H9 (cell line): ENCODE results near the gene SLC4A1. TPM values are rescaled to one million over a fixed set of nuclear protein-coding genes. Genes with fewer than 3 reads are reported as not detected.

Source experiments
- DNase-seq: peaks from one replicate; pipeline ENCODE4 v3.0.0-alpha.2; 2017
- H2AFZ ChIP-seq: one replicate; pipeline ENCODE4 v1.6.1; 2013; ENCODE audit warnings: mild to moderate bottlenecking, low read length, control low read depth, moderate library complexity
- H2AK5ac ChIP-seq: 2 replicates; pipeline ENCODE4 v1.6.1; 2013; ENCODE audit warnings: low read length, control low read depth, mixed read lengths; ENCODE audit not compliant: insufficient read length
- H2BK120ac ChIP-seq: one replicate; pipeline ENCODE4 v1.6.1; 2013; ENCODE audit warnings: low read depth, mild to moderate bottlenecking, low read length, control low read depth, inconsistent platforms; ENCODE audit not compliant: poor library complexity, severe bottlenecking
- H2BK12ac ChIP-seq: 2 replicates; pipeline ENCODE4 v1.6.1; 2013; ENCODE audit warnings: low read length, control low read depth, mixed read lengths, low read depth; ENCODE audit not compliant: insufficient read length
- H2BK15ac ChIP-seq: 2 replicates; pipeline ENCODE4 v1.6.1; 2013; ENCODE audit warnings: low read depth, low read length, control low read depth
- H2BK20ac ChIP-seq: one replicate; pipeline ENCODE4 v1.6.1; 2013; ENCODE audit warnings: low read depth, mild to moderate bottlenecking, low read length, control low read depth, inconsistent platforms; ENCODE audit not compliant: poor library complexity, severe bottlenecking
- H2BK5ac ChIP-seq: 2 replicates; pipeline ENCODE4 v1.6.1; 2013; ENCODE audit warnings: low read length, control low read depth, mixed read lengths; ENCODE audit not compliant: insufficient read length
- H3K14ac ChIP-seq: 2 replicates; pipeline ENCODE4 v1.6.1; 2013; ENCODE audit warnings: low read length, control low read depth; ENCODE audit not compliant: insufficient read depth
- H3K18ac ChIP-seq: 2 replicates; pipeline ENCODE4 v1.6.1; 2013; ENCODE audit warnings: low read depth, mild to moderate bottlenecking, mixed read lengths, low read length, control low read depth; ENCODE audit not compliant: insufficient read length
- H3K23ac ChIP-seq: 2 replicates; pipeline ENCODE4 v1.6.1; 2013; ENCODE audit warnings: low read length, control low read depth, mixed read lengths, low read depth; ENCODE audit not compliant: insufficient read length
- H3K23me2 ChIP-seq: 2 replicates; pipeline ENCODE4 v1.6.1; 2013; ENCODE audit warnings: low read depth, mild to moderate bottlenecking, mixed read lengths, low read length, control low read depth; ENCODE audit not compliant: insufficient read length, poor library complexity, severe bottlenecking
- H3K27ac ChIP-seq: 2 replicates; pipeline ENCODE4 v1.5.1; 2013; ENCODE audit warnings: low read length, control low read depth, mixed read lengths, low read depth; ENCODE audit not compliant: insufficient read length
- H3K27me3 ChIP-seq: 2 replicates; pipeline ENCODE4 v1.6.1; 2013; ENCODE audit warnings: low read length, control low read depth, inconsistent platforms; ENCODE audit not compliant: insufficient read depth
- H3K4ac ChIP-seq: 2 replicates; pipeline ENCODE4 v1.6.1; 2013; ENCODE audit warnings: low read depth, mild to moderate bottlenecking, control low read depth, inconsistent platforms, low read length, moderate library complexity
- H3K4me1 ChIP-seq: 2 replicates; pipeline ENCODE4 v1.6.1; 2013; ENCODE audit warnings: low read length, control low read depth, inconsistent platforms; ENCODE audit not compliant: insufficient read depth
- H3K4me2 ChIP-seq: 2 replicates; pipeline ENCODE4 v1.6.1; 2013; ENCODE audit warnings: low read length, control low read depth, mixed read lengths; ENCODE audit not compliant: insufficient read length, insufficient read depth
- H3K56ac ChIP-seq: 2 replicates; pipeline ENCODE4 v1.6.1; 2013; ENCODE audit warnings: low read depth, mild to moderate bottlenecking, mixed read lengths, low read length, control low read depth; ENCODE audit not compliant: insufficient read length
- H3K79me1 ChIP-seq: 2 replicates; pipeline ENCODE4 v1.6.1; 2013; ENCODE audit warnings: low read depth, mild to moderate bottlenecking, moderate library complexity, low read length, control low read depth, inconsistent platforms; ENCODE audit not compliant: insufficient read depth, poor library complexity, severe bottlenecking
- H3K79me2 ChIP-seq: 2 replicates; pipeline ENCODE4 v1.6.1; 2013; ENCODE audit warnings: low read length, control low read depth, inconsistent platforms; ENCODE audit not compliant: insufficient read depth
- H3K9ac ChIP-seq: 2 replicates; pipeline ENCODE4 v1.6.1; 2013; ENCODE audit warnings: low read length, control low read depth, mixed read lengths; ENCODE audit not compliant: insufficient read length; ENCODE audit errors: extremely low read depth
- H3K9me3 ChIP-seq: one replicate; pipeline ENCODE4 v1.6.1; 2013; ENCODE audit warnings: low read depth, low read length, inconsistent platforms; ENCODE audit not compliant: control insufficient read depth
- H3T11ph ChIP-seq: one replicate; pipeline ENCODE4 v1.6.1; 2013; ENCODE audit warnings: mild to moderate bottlenecking, low read length, control low read depth, inconsistent platforms
- H4K20me1 ChIP-seq: one replicate; pipeline ENCODE4 v1.6.1; 2013; ENCODE audit not compliant: control insufficient read depth, insufficient read length, insufficient read depth
- H4K5ac ChIP-seq: 2 replicates; pipeline ENCODE4 v1.6.1; 2013; ENCODE audit warnings: low read depth, mild to moderate bottlenecking, mixed read lengths, low read length, control low read depth; ENCODE audit not compliant: insufficient read length
- H4K8ac ChIP-seq: replicated peaks from 2 replicates; pipeline ENCODE4 v1.6.1; 2013; ENCODE audit warnings: low read length, control low read depth, mixed read lengths, low read depth; ENCODE audit not compliant: insufficient read length
- H4K91ac ChIP-seq: 2 replicates; pipeline ENCODE4 v1.6.1; 2013; ENCODE audit warnings: low read depth, mild to moderate bottlenecking, moderate library complexity, mixed read lengths, low read length, control low read depth; ENCODE audit not compliant: insufficient read length
- H3K27ac Mint-ChIP-seq, 3 experiments: 2 replicates in 2 of 3; 3 replicates in 1 of 3; pipeline ENCODE4 v1.8.0; 2020 to 2021; ENCODE audit warnings: mixed read lengths in 3 of 3, mild to moderate bottlenecking in 1 of 3, moderate library complexity in 1 of 3
- H3K27me3 Mint-ChIP-seq: 2 replicates; pipeline ENCODE4 v1.8.0; 2021; ENCODE audit warnings: low read depth, mild to moderate bottlenecking, moderate library complexity, mixed read lengths
- H3K36me3 Mint-ChIP-seq, 3 experiments: 2 replicates in 2 of 3; 3 replicates in 1 of 3; pipeline ENCODE4 v1.8.0; 2020 to 2021; ENCODE audit warnings: low read depth in 3 of 3, mixed read lengths in 3 of 3; ENCODE audit not compliant: insufficient read depth in 1 of 3
- H3K4me1 Mint-ChIP-seq, 2 experiments: 2 replicates each; pipeline ENCODE4 v1.8.0; 2020; ENCODE audit warnings: mixed read lengths in 2 of 2
- H3K4me3 Mint-ChIP-seq, 2 experiments: 2 replicates in 1 of 2; 3 replicates in 1 of 2; pipeline ENCODE4 v1.8.0; 2020 to 2021; ENCODE audit warnings: mild to moderate bottlenecking in 2 of 2, mixed read lengths in 2 of 2, moderate library complexity in 1 of 2
- H3K9me3 Mint-ChIP-seq, 2 experiments: 2 replicates in 1 of 2; 3 replicates in 1 of 2; pipeline ENCODE4 v1.8.0; 2020; ENCODE audit warnings: mild to moderate bottlenecking in 2 of 2, mixed read lengths in 2 of 2, moderate library complexity in 1 of 2
- CTCF ChIP-seq: fragments of 200-600 bp; sonication (generic); conservative IDR thresholded peaks from 3 replicates; pipeline ENCODE4 v1.8.0; 2021; ENCODE audit warnings: antibody characterized with exemption, mild to moderate bottlenecking
- WGBS: extraction: QIAGEN DNeasy Blood & Tissue Kit; methylation state at CpG from one replicate; pipeline ENCODE4 v1.1.7; 2013; ENCODE audit warnings: missing lambda C conversion rate, low lambda C conversion rate, mixed read lengths; ENCODE audit not compliant: insufficient read length; ENCODE audit errors: extremely low coverage; 5-methylcytosine and 5-hydroxymethylcytosine counted together
- total RNA-seq: library from RNA; stranded (reverse); gene quantifications from 2 replicates; pipeline ENCODE4 v1.2.1, GENCODE V29; 2021

SLC4A1 gene
- total RNA-seq, 1 experiment from 2014 or later = not detected

GRCh38 chr17:44235583-44235936 lies 32.4 kb downstream of the SLC4A1 start:
- H3K27ac ChIP-seq = no peak overlapping the region

More at GRCh38 chr17:44235583-44235936, 32.4 kb downstream of the SLC4A1 start:
- Histone ChIP-seq H3K56ac (no peak overlapping the region), H2BK12ac (no peak overlapping the region), H3K14ac (no peak overlapping the region; the same call in 1 of the 2 replicates), H2BK20ac (no peak overlapping the region), H2BK15ac (no peak overlapping the region), H3K18ac (no peak overlapping the region), H3K27me3 (no peaks in the 10 kb centered on the region), H3K23ac (no peak overlapping the region), H4K8ac (no peak overlapping the region), H3K9ac (no peak overlapping the region), H3K23me2 (no peaks in the 10 kb centered on the region), H4K91ac (no peak overlapping the region), H3K79me2 (no peaks in the 10 kb centered on the region), H3K4me2 (no peak overlapping the region), H3K4me1 (no peaks in the 10 kb centered on the region), H4K20me1 (no peaks in the 10 kb centered on the region), H2AFZ (no peak overlapping the region), H4K5ac (no peak overlapping the region), H2BK120ac (no peak overlapping the region), H3T11ph (no peak overlapping the region), H2AK5ac (no peak overlapping the region), H3K9me3 (no peaks in the 10 kb centered on the region), H3K4ac (no peak overlapping the region), H3K79me1 (no peaks in the 10 kb centered on the region), H2BK5ac (no peak overlapping the region)
- DNase-seq = no peak
- Mint-ChIP-seq H3K36me3 (peaks cover 0 to 4% (median 0%) of the 10 kb centered on the region in 3 experiments; a peak in 1 of 7 replicates), H3K4me1 (no peaks in the 10 kb centered on the region), H3K9me3 (peaks cover 3 to 8% of the 10 kb centered on the region in 2 experiments; a peak in 3 of 5 replicates), H3K27me3 (peaks cover 10% of the 10 kb centered on the region), H3K4me3 (no peak overlapping the region), H3K27ac (no peak overlapping the region)
- no peak for TF ChIP-seq CTCF
- no CpG with 5 or more reads among the region's 5 CpGs for WGBS
